Measurements from ENCODE around the gene GNG2.
"Not testable (repeated sequence)": the region's sequence is repeated elsewhere in the genome, so short reads cannot be mapped to it uniquely, and the experiment has no call there.

Gene GNG2

GRCh38 chr14:51889851-51890250 lies 29.4 kb downstream of the GNG2 start:
- no peak for DNase-seq (ENCODE audit: low read depth, low spot score)

GRCh38 chr14:51894250-51894649 lies 33.8 kb downstream of the GNG2 start:
- no peak for DNase-seq (ENCODE audit: low read depth, low spot score)

GRCh38 chr14:51895375-51895774 lies 35.0 kb downstream of the GNG2 start:
- no peak for DNase-seq (ENCODE audit: low read depth, low spot score)

- DNase-seq (ENCODE audit: low read depth, low spot score), result no peak
These were observed 37.5 kb downstream of the GNG2 start for GRCh38 chr14:51897791-51898355.

GRCh38 chr14:51901475-51902024 lies 41.1 kb downstream of the GNG2 start:
- DNase-seq (ENCODE audit: low read depth, low spot score), result no peak

GRCh38 chr14:51905656-51906121 lies 45.3 kb downstream of the GNG2 start:
- not testable (repeated sequence) for DNase-seq (ENCODE audit: low read depth, low spot score)

GRCh38 chr14:51908086-51908485 lies 47.7 kb downstream of the GNG2 start:
- no peak for DNase-seq (ENCODE audit: low read depth, low spot score)

GRCh38 chr14:51912112-51912786 lies 51.8 kb downstream of the GNG2 start:
- DNase-seq (ENCODE audit: low read depth, low spot score), result peak; percentile 32

GRCh38 chr14:51914310-51914709 lies 53.9 kb downstream of the GNG2 start:
- DNase-seq (ENCODE audit: low read depth, low spot score), result no peak

- DNase-seq (ENCODE audit: low read depth, low spot score), result no peak
These were observed 56.8 kb downstream of the GNG2 start for GRCh38 chr14:51917193-51917592.

GRCh38 chr14:51921026-51921425 lies 60.6 kb downstream of the GNG2 start:
- DNase-seq (ENCODE audit: low read depth, low spot score), result no peak

- no peak for DNase-seq (ENCODE audit: low read depth, low spot score)
These were observed 62.2 kb downstream of the GNG2 start for GRCh38 chr14:51922624-51923023.

- DNase-seq (ENCODE audit: low read depth, low spot score), result no peak
These were observed 64.2 kb downstream of the GNG2 start for GRCh38 chr14:51924600-51924999.

- no peak for DNase-seq (ENCODE audit: low read depth, low spot score)
These were observed 65.6 kb downstream of the GNG2 start for GRCh38 chr14:51925980-51926379.

GRCh38 chr14:51926449-51926848 lies 66.0 kb downstream of the GNG2 start:
- DNase-seq (ENCODE audit: low read depth, low spot score), result no peak

GRCh38 chr14:51928568-51928967 lies 68.2 kb downstream of the GNG2 start:
- DNase-seq (ENCODE audit: low read depth, low spot score), result no peak

GRCh38 chr14:51929166-51929565 lies 68.8 kb downstream of the GNG2 start:
- DNase-seq (ENCODE audit: low read depth, low spot score), result no peak

- no peak for DNase-seq (ENCODE audit: low read depth, low spot score)
These were observed 69.7 kb downstream of the GNG2 start for GRCh38 chr14:51929910-51930682.

- DNase-seq (ENCODE audit: low read depth, low spot score), result no peak
These were observed 70.9 kb downstream of the GNG2 start for GRCh38 chr14:51931308-51931707.

GRCh38 chr14:51933191-51933590 lies 72.8 kb downstream of the GNG2 start:
- DNase-seq (ENCODE audit: low read depth, low spot score), result no peak

GRCh38 chr14:51938137-51938536 lies 77.7 kb downstream of the GNG2 start:
- DNase-seq (ENCODE audit: low read depth, low spot score), result no peak

- DNase-seq (ENCODE audit: low read depth, low spot score), result no peak
These were observed 78.4 kb downstream of the GNG2 start for GRCh38 chr14:51938821-51939220.

All from ELF-1 (cell line).